Smooth muscle cell (in vitro differentiated cells): Measurements from ENCODE around the gene PNPLA5. TPM values are rescaled to one million over a fixed set of nuclear protein-coding genes. Genes with fewer than 3 reads are reported as not detected.

Experiments
- DNase-seq: peaks from one replicate; lab custom pipeline; 2025; ENCODE audit not compliant: unreplicated experiment; lab: John Stamatoyannopoulos, UW
- H2AFZ ChIP-seq: fragments of 200-600 bp; sonication (generic); 2 replicates; pipeline ENCODE4 v1.6.0; 2016; ENCODE audit warnings: antibody characterized with exemption, low read depth, mild to moderate bottlenecking
- H3F3A ChIP-seq: fragments of 200-600 bp; sonication (generic); 2 replicates; pipeline ENCODE4 v1.6.0; 2017; ENCODE audit warnings: antibody characterized with exemption, low read depth
- H3K27ac ChIP-seq: fragments of 200-600 bp; sonication (generic); 2 replicates; pipeline ENCODE4 v1.5.1; 2016; ENCODE audit warnings: low read depth, mild to moderate bottlenecking
- H3K27me3 ChIP-seq: fragments of 200-600 bp; sonication (generic); 2 replicates; pipeline ENCODE4 v1.6.1; 2016; ENCODE audit warnings: low read depth, mild to moderate bottlenecking
- H3K36me3 ChIP-seq: fragments of 200-600 bp; sonication (generic); 2 replicates; pipeline ENCODE4 v1.5.1; 2016; ENCODE audit warnings: low read depth
- H3K4me1 ChIP-seq: fragments of 200-600 bp; sonication (generic); 2 replicates; pipeline ENCODE4 v1.5.1; 2016; ENCODE audit warnings: low read depth
- H3K4me2 ChIP-seq: fragments of 200-600 bp; sonication (generic); 2 replicates; pipeline ENCODE4 v1.6.0; 2016; ENCODE audit warnings: mild to moderate bottlenecking
- H3K4me3 ChIP-seq: fragments of 200-600 bp; sonication (generic); 2 replicates; pipeline ENCODE4 v1.5.1; 2016; ENCODE audit warnings: mild to moderate bottlenecking
- H3K79me2 ChIP-seq: fragments of 200-600 bp; sonication (generic); 2 replicates; pipeline ENCODE4 v1.6.0; 2016; ENCODE audit warnings: low read depth, mild to moderate bottlenecking
- H3K9ac ChIP-seq: fragments of 200-600 bp; sonication (generic); 2 replicates; pipeline ENCODE4 v1.6.0; 2016; ENCODE audit warnings: low read depth
- H3K9me3 ChIP-seq: fragments of 200-600 bp; sonication (generic); replicated peaks from 2 replicates; pipeline ENCODE4 v1.5.1; 2016; ENCODE audit warnings: low read depth
- H4K20me1 ChIP-seq: fragments of 200-600 bp; sonication (generic); 2 replicates; pipeline ENCODE4 v1.6.0; 2016; ENCODE audit warnings: low read depth
- WGBS: methylation state at CpG from one replicate; pipeline ENCODE4 v1.1.7; 2016; ENCODE audit warnings: low lambda C conversion rate; 5-methylcytosine and 5-hydroxymethylcytosine counted together
- polyA plus RNA-seq: library from polyadenylated mRNA; unstranded; fragments of >200 nt; fragmentation: Nextera tagmentation; extraction: Ambion mirVana; gene quantifications from 2 replicates; pipeline ENCODE4 v1.2.1, GENCODE V29; 2016
- total RNA-seq: library from RNA; depleted of rRNA; stranded (reverse); fragments of >200 nt; gene quantifications from 2 replicates; pipeline ENCODE4 v1.2.3, GENCODE V29; 2014
- TF ChIP-seq, protein P1 (sequence below): fragments of 200-600 bp; sonication (generic); IDR thresholded peaks from 2 replicates; pipeline ENCODE4 v1.5.1; 2017; ENCODE audit warnings: borderline replicate concordance, mild to moderate bottlenecking, antibody characterized with exemption; ENCODE audit not compliant: insufficient read depth, poor library complexity, severe bottlenecking

Gene PNPLA5
- total and polyA plus RNA-seq, 2 experiments from 2014 or later = not detected

DNA sequence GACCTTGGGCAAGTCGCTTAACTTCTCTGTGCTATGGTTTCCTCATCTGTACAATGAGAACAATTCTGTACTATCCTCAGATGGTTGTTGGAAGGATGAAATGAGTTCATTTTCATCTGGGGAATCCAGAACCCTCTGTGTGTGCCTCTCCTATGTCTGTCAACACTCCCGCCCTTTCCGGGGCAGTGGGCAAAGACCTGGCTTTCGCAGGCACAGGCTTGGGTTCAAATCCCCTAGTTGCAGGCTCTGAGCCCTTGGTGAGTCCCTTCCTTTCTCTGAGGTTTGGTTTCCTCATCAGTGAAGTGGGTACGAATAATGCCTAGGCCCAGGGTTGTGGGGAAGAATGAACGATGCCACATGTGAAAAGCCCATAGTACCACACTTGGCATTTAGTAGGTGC is 6.0 kb downstream of the PNPLA5 start:
- no peaks in the 10 kb centered on the region for H4K20me1 ChIP-seq
- DNase-seq = no peak
- WGBS = 94% methylated on average over 6 of the region's 6 CpGs

DNA sequence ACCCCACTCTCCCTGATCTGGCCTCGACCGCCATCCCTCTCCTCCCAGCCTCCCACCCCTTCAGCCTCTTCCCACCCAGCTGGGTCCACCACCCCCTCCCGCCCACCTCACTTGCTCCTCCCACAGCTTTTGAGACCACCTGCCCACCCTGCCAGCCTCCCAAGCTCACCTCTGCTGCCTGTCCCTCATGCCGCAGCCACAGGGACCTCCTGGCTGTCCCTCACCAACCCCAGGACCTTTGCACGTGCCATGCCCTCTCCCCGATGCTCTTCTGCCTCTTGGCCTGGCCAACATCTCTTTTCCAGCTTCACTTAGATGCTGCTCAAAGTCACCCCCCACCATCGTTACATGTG is 6.5 kb downstream of the PNPLA5 start:
- H3K27ac ChIP-seq = no peak overlapping the region
- TF ChIP-seq, protein P1, sequence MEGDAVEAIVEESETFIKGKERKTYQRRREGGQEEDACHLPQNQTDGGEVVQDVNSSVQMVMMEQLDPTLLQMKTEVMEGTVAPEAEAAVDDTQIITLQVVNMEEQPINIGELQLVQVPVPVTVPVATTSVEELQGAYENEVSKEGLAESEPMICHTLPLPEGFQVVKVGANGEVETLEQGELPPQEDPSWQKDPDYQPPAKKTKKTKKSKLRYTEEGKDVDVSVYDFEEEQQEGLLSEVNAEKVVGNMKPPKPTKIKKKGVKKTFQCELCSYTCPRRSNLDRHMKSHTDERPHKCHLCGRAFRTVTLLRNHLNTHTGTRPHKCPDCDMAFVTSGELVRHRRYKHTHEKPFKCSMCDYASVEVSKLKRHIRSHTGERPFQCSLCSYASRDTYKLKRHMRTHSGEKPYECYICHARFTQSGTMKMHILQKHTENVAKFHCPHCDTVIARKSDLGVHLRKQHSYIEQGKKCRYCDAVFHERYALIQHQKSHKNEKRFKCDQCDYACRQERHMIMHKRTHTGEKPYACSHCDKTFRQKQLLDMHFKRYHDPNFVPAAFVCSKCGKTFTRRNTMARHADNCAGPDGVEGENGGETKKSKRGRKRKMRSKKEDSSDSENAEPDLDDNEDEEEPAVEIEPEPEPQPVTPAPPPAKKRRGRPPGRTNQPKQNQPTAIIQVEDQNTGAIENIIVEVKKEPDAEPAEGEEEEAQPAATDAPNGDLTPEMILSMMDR = no peak
- no peak overlapping the region for H3K9ac ChIP-seq
- no peaks in the 10 kb centered on the region for H4K20me1 ChIP-seq
- H3K79me2 ChIP-seq = no peaks in the 10 kb centered on the region
- no peaks in the 10 kb centered on the region for H3K4me1 ChIP-seq
- H3K4me3 ChIP-seq = no peak overlapping the region
- H3K36me3 ChIP-seq = no peaks in the 10 kb centered on the region
- no peak overlapping the region for H3K4me2 ChIP-seq
- no peaks in the 10 kb centered on the region for H3F3A ChIP-seq
- WGBS = 95% methylated on average over 5 of the region's 7 CpGs
- H2AFZ ChIP-seq = no peak overlapping the region
- no peaks in the 10 kb centered on the region for H3K9me3 ChIP-seq
- DNase-seq = no peak
- H3K27me3 ChIP-seq = peaks cover 31% of the 10 kb centered on the region

More for the DNA sequence above, 6.0 kb downstream of the PNPLA5 start:
- H3K36me3 ChIP-seq = no peaks in the 10 kb centered on the region
- no peaks in the 10 kb centered on the region for H3K79me2 ChIP-seq
- no peaks in the 10 kb centered on the region for H3F3A ChIP-seq
- no peak overlapping the region for H3K9ac ChIP-seq
- peaks cover 36% of the 10 kb centered on the region for H3K27me3 ChIP-seq
- H3K4me2 ChIP-seq = no peak overlapping the region
- no peaks in the 10 kb centered on the region for H3K9me3 ChIP-seq
- no peaks in the 10 kb centered on the region for H3K4me1 ChIP-seq
- H3K27ac ChIP-seq = no peak overlapping the region
- TF ChIP-seq, protein P1 = no peak
- H3K4me3 ChIP-seq = no peak overlapping the region
- H2AFZ ChIP-seq = no peak overlapping the region

DNA sequence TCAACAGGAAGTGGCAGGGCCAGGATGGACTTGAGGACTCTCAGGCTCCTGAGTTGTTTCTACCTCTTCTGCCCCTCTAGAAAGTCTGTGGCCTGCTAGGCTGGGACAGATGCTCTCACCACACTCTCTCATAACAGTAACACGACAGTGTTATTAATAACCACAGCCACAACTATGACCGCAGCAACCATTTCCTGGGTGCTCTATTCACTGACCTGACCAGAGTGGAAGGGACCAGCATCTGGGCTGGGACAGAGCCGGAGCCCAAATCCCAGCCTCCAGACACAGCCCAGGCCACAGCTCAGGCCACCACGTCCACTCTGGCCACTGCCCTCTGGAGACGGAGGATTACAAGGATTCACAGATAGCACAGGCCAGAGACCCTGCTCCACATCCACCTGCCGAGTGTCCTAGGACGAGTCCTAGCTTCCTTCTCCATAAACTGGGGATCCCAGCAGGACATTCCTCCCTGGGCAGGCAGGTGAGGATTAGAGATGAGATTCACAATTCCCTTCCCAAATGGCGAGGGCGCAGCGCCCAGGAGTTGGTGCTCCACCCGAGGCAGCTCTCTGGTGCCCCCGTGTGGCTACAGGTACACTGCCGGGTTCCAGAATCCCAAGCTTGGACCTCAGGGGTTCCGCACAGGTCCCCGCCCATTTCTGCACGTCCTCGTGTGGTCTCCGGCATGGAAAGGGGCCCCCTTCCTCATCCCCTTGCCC is 7.1 kb downstream of the PNPLA5 start:
- Histone ChIP-seq H3K9ac (no peak overlapping the region), H2AFZ (no peak overlapping the region), H3K27me3 (peaks cover 26% of the 10 kb centered on the region), H3K9me3 (no peaks in the 10 kb centered on the region), H3K4me2 (no peak overlapping the region), H3K4me1 (no peaks in the 10 kb centered on the region), H3F3A (no peaks in the 10 kb centered on the region), H3K79me2 (no peaks in the 10 kb centered on the region), H3K27ac (no peak overlapping the region), H4K20me1 (no peaks in the 10 kb centered on the region), H3K4me3 (no peak overlapping the region), H3K36me3 (no peaks in the 10 kb centered on the region)
- DNase-seq = no peak
- WGBS = 44% methylated on average over 14 of the region's 18 CpGs
- TF ChIP-seq, protein P1 = peak; percentile 73
